Nephron (organoid): Measurements from ENCODE around the gene SLCO4A1.

Experiments
- H3K27ac Mint-ChIP-seq, 3 experiments: 2 replicates each; pipeline ENCODE4 v1.8.0; 2020; ENCODE audit warnings: mixed read lengths in 3 of 3, mild to moderate bottlenecking in 2 of 3, moderate library complexity in 1 of 3
- H3K27me3 Mint-ChIP-seq: 2 replicates; pipeline ENCODE4 v1.8.0; 2021; ENCODE audit warnings: low read depth, mild to moderate bottlenecking, moderate library complexity, mixed read lengths
- H3K36me3 Mint-ChIP-seq: 2 replicates; pipeline ENCODE4 v1.8.0; 2020; ENCODE audit warnings: low read depth, mixed read lengths
- H3K4me1 Mint-ChIP-seq: 2 replicates; pipeline ENCODE4 v1.8.0; 2020; ENCODE audit warnings: mixed read lengths
- H3K4me3 Mint-ChIP-seq, 3 experiments: 2 replicates each; pipeline ENCODE4 v1.8.0; 2020; ENCODE audit warnings: mild to moderate bottlenecking in 3 of 3, mixed read lengths in 3 of 3, moderate library complexity in 2 of 3
- H3K9me3 Mint-ChIP-seq: 2 replicates; pipeline ENCODE4 v1.8.0; 2020; ENCODE audit warnings: mixed read lengths
- TF ChIP-seq, protein P1 (sequence below), 3 experiments: fragments of 200-600 bp; sonication (generic); IDR thresholded peaks; one replicate each; pipeline ENCODE4 v1.5.0; 2021; ENCODE audit warnings: antibody characterized with exemption in 3 of 3; ENCODE audit not compliant: unreplicated experiment in 3 of 3

The SLCO4A1 gene

DNA sequence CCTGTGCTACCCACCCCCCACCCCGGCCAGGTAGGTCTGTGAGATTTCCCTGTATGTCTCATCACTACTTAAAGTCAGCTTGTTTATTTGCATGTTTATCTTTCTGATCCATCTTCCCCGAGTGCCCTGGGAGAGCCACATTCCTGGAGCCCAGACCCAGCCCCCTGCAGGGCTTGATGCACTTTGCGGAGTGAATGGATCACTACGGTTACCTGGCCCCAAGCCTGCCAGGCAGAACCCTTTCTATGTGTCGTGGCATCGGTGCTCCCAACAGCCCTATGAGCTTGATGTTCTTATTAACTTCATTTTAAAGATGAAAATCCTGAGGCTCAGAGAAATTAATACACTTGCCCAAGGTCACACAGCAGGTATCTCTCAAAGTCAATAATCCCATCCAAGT, 13.6 kb upstream of the SLCO4A1 start:
- H3K4me3 Mint-ChIP-seq: no peak overlapping the region
- TF ChIP-seq, protein P1, sequence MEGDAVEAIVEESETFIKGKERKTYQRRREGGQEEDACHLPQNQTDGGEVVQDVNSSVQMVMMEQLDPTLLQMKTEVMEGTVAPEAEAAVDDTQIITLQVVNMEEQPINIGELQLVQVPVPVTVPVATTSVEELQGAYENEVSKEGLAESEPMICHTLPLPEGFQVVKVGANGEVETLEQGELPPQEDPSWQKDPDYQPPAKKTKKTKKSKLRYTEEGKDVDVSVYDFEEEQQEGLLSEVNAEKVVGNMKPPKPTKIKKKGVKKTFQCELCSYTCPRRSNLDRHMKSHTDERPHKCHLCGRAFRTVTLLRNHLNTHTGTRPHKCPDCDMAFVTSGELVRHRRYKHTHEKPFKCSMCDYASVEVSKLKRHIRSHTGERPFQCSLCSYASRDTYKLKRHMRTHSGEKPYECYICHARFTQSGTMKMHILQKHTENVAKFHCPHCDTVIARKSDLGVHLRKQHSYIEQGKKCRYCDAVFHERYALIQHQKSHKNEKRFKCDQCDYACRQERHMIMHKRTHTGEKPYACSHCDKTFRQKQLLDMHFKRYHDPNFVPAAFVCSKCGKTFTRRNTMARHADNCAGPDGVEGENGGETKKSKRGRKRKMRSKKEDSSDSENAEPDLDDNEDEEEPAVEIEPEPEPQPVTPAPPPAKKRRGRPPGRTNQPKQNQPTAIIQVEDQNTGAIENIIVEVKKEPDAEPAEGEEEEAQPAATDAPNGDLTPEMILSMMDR (IDR thresholded peaks at IDR 0.05; ENCODE audit: unreplicated experiment in 3 of 3): no peak
- H3K27ac Mint-ChIP-seq: peak overlapping the region in 2 of 3 experiments; percentile 79 to 89
- peaks cover 22% of the 10 kb centered on the region for H3K4me1 Mint-ChIP-seq
- peaks cover 15% of the 10 kb centered on the region for H3K27me3 Mint-ChIP-seq
- no peaks in the 10 kb centered on the region for H3K9me3 Mint-ChIP-seq
- no peaks in the 10 kb centered on the region for H3K36me3 Mint-ChIP-seq

DNA sequence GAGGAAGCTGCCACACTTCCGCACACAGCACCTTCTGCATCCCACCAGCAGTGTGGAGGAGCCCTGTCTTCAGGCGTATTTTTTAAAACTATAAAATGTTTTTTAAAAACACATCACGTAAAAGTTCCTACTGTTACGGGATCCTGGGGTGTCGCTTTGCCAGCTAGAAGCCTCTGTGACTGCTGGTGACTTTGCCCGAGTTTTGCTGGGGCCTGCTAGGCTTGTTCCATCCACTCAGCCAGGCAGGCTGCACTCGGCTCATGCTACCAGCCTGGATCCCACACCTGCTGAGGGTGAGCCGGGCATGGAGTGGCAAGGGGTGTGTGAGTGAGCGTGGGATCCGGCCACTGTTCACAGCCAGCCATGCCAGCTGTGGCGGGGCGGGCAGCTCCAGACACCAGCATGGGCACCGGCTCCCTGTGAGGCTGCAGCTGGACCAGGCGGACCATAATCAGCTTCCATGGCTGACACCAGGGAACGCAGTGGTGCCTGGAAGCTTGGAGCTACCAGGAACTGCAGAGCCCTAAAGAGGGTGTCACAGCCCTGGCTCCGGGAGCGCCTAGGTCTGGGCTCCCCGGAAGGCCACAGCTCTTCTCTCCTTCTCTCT, 12.3 kb upstream of the SLCO4A1 start:
- Mint-ChIP-seq H3K27ac (peak overlapping the region in 1 of 3 experiments; percentile 43), H3K27me3 (peaks cover 15% of the 10 kb centered on the region), H3K9me3 (no peaks in the 10 kb centered on the region), H3K36me3 (no peaks in the 10 kb centered on the region), H3K4me3 (no peak overlapping the region), H3K4me1 (peaks cover 15% of the 10 kb centered on the region)
- TF ChIP-seq, protein P1 (IDR thresholded peaks at IDR 0.05; ENCODE audit: unreplicated experiment in 3 of 3): no peak

DNA sequence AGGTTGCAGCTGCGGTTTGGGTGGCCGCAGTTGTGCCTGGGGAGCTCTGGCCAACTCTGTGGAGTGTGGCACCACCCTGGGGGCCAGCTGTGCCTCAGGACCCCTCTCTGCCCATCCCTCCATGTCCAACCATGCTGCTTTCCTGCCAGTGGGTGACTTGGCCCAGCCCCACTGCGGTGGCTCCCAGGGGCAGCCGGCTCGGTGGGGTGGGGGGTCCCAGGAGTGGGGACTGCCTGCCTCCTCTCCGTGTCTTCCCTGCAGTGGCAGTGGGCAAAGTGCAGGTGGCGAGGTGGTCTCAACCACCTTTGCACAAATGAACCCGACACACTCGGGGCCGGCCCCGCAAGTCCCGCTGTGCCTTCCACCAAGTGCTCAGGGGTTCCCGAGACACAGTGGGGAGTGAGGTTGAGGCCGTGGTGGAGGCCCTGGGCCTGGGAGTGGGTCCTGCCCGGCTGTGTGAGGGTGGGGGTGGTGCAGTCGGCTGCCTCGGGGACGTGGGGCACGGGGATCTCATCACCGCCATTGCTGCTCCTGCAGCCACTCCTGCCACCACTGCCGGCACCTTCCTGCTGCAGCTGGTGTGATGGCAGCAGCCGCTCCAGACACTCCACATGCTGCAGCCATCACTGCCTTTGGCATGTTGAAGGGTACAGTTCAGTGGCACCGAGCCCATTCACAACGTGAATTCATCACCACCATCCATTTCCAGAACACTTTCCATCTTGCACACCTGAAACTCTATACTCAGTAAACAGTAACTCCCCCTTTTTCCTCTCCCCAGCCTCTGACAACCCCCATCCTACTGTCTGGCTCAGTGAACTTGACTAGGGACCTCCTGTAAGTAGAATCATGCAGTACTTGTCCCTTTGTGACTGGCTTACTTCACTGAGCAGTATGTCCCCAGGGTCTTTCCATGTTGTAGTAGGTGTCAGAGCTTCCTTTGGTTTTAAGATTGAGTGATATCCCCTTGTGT, 10.7 kb upstream of the SLCO4A1 start:
- Mint-ChIP-seq H3K27ac (peak overlapping the region in 1 of 3 experiments; percentile 39), H3K4me3 (no peak overlapping the region), H3K36me3 (no peaks in the 10 kb centered on the region), H3K27me3 (peaks cover 31% of the 10 kb centered on the region), H3K9me3 (no peaks in the 10 kb centered on the region), H3K4me1 (peaks cover 20% of the 10 kb centered on the region)
- TF ChIP-seq, protein P1 (IDR thresholded peaks at IDR 0.05; ENCODE audit: unreplicated experiment in 3 of 3): no peak

DNA sequence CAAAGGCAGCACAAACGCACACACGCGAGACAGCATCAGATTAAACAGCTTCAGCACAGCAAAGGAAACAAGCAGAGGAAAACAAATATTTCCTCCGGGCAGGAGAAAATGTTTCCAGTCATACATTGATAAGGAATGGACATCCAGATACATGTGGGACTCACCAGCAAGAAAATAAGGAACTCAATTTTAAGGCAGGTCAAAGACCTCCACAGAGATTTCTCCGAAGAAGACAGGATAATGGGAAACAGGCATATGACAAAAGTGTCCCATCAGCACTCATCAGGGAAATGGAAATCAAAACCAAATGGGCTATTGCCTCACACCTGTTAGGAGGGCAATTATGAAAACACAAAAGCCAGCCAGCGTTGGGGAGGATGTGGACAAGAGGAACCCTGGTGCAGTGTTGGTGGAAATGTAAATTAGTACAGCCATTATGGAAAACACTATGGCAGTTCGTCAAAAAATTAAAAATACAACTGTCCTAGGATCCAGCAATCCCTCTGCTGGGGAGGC, 9.7 kb upstream of the SLCO4A1 start:
- H3K4me3 Mint-ChIP-seq: no peak overlapping the region
- peaks cover 36% of the 10 kb centered on the region for H3K27me3 Mint-ChIP-seq
- peak overlapping the region in 1 of 3 experiments; percentile 10 for H3K27ac Mint-ChIP-seq
- no peaks in the 10 kb centered on the region for H3K9me3 Mint-ChIP-seq
- peaks cover 20% of the 10 kb centered on the region for H3K4me1 Mint-ChIP-seq
- H3K36me3 Mint-ChIP-seq: no peaks in the 10 kb centered on the region
- TF ChIP-seq, protein P1 (IDR thresholded peaks at IDR 0.05; ENCODE audit: unreplicated experiment in 3 of 3): no peak

DNA sequence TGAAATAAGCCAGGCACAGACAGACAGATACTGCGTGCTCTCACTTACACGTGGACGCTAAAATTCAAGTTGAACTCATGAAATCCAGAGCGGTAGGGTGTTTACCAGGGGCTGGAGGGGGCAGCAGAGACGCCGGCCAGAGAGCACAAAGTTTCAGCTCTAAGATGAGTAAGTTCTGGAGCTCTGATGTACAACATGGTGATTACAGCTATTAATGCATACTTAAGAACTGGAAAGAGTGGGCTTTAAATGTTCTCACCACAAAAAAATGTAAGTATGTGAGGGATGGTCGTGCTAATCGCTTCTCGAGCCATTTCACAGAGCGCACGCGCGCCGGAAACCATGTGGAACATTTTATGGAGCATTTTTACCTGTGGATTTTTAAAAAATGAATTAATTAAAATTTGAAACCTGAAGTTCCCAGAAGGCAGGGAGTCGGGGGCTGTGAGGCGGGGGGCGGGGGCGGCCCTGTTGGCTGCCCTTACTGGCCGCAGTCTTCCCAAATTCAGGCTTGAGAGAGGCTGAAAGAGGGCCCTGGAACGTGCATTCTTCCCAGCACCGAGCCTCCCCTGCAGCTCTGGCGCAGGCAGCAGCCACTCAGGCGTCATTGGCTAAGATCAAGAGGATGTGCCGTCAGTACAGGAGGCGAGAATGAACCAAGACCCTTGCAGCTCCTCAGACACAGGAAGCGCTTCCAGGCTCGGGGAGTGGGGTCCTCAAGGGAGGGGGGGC, 8.5 kb upstream of the SLCO4A1 start:
- Mint-ChIP-seq H3K4me1 (peaks cover 20% of the 10 kb centered on the region), H3K9me3 (no peaks in the 10 kb centered on the region), H3K36me3 (no peaks in the 10 kb centered on the region), H3K4me3 (no peak overlapping the region), H3K27ac (peak overlapping the region in 2 of 3 experiments; percentile 17 to 57), H3K27me3 (peaks cover 47% of the 10 kb centered on the region)
- TF ChIP-seq, protein P1 (IDR thresholded peaks at IDR 0.05; ENCODE audit: unreplicated experiment in 3 of 3): no peak
